Right ventricle myocardium superior (tissue), 1 donor: ENCODE measurements around the gene LRRC43. TPM values are rescaled to one million over a fixed set of nuclear protein-coding genes. Genes with fewer than 3 reads are reported as not detected.
"Not testable (repeated sequence)": the region's sequence is repeated elsewhere in the genome, so short reads cannot be mapped to it uniquely, and the experiment has no call there.

Source experiments
- ATAC-seq: fragments of 200-7000 bp; cut with Tn5 transposase; one replicate; pipeline ENCODE4 v1.9.1; 2020; ENCODE audit warnings: mild to moderate bottlenecking; ENCODE audit not compliant: poor library complexity
- DNase-seq: peaks from one replicate; pipeline ENCODE4 v3.0.0-alpha.2; 2020
- intact Hi-C: fragments of 100-400 bp; cut with DNase I; formaldehyde crosslinking; loops from one replicate; pipeline ENCODE4 v1.11.2; 2022
- total RNA-seq: library from RNA; stranded (reverse); fragmentation: NEBNext Ultra II Directional; extraction: Animal tissue kit (Norgen Biotek cat#: 25700); gene quantifications from one replicate; pipeline ENCODE4 v1.2.1, GENCODE V29; 2021
- donor health status: DM: no; HTN: yes; CAD: no; lungs with severe emphysema.

The LRRC43 gene
- total RNA-seq, 1 donor from 2014 or later, result 0.81 TPM

DNA sequence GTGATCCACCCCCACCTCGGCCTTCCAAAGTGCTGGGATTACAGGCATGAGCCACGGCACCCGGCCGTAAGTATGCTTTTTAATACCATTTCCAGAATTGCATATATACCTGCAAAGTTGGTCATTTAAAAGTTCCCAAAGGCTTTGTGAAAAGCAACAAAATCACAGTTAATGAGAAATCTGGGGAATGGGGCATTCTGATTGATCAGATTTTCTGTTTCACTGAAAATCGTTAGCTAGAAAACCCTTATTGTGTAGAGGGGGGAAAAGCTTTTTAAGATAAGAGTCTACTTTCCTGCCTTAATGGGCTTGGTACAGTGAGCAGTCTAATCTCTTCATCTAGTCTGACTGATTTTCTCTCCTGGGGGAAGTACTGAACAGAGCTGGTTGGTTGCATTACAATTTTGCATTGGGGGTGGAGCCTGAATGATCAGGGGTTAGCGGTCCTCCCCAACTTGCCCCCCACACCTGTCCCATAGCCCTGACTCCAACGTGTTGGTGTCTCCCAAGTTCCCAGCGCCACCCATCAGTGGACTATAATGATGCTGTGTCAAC lies 32.7 kb upstream of the LRRC43 start:
- no peak for DNase-seq
- intact Hi-C loops, result no loop called here
- ATAC-seq, result no peak

DNA sequence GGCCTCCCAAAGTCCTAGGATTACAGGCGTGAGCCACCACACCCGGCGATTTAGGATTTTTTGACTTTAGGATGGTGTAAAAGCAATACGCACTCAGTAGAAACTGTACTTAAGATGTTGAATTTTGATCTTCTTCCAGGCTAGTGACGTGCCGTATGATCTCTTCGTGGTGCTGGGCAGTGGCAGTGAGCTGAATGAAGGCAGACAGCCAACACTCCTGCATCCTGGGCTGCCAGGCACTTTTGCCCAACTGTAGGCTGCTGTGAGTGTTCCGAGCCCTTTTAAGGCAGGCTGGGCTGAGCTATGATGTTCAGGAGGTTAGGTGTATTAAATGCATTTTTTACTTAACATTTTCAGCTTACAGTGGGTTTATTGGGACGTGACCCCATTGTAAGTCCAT lies 30.2 kb upstream of the LRRC43 start:
- peak; percentile 41 for ATAC-seq
- intact Hi-C loops, result no loop called here

DNA sequence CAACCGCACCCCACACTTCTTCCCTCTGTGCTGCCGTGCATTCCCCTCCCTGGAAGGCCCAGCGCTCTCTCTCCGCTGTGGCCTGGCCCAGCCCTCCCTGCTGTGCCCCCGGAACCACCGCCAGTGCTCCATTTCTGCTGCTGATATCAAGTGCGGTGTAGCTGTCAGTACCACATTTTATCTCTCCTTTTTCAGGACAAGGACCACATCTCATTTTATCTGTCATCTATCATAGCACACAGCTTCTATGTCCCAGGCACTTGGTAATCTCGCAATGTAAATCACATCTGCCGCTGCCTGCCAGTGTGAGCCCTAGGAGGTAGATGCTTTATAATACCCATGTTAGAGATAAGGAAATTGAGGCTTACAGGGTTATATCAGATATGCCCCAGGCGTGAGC lies 27.2 kb upstream of the LRRC43 start:
- DNase-seq, result no peak
- no peak for ATAC-seq
- intact Hi-C loops, result no loop called here

More for the DNA sequence above, 30.2 kb upstream of the LRRC43 start:
- no peak for DNase-seq

DNA sequence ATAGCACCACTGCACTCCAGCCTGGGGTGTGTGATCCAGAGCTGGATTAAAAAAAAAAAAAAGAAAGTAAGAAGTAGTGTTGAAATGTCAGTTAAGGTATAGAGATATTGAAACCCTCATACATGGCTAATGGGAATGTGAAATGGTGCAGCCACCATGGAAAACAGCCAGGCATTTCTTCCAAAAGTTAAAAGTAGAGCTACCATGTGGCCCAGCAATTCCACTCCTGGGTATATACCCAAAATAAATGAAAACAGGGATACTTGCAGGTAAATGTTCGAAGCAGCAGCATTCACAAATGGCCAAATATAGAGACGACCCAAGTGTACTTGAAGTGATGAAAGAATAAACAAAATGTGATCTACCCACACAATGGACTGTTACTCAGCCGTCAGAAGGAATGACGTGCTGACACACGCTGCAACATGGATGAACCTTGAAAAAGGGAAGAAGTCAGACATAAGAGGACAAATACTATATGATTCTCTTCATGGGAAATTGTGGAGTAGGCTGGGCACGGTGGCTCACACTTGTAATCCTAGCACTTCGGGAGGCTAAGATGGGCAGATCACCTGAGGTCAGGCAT lies 24.1 kb upstream of the LRRC43 start:
- ATAC-seq, result no peak
- intact Hi-C loops, result no loop called here
- no peak for DNase-seq

DNA sequence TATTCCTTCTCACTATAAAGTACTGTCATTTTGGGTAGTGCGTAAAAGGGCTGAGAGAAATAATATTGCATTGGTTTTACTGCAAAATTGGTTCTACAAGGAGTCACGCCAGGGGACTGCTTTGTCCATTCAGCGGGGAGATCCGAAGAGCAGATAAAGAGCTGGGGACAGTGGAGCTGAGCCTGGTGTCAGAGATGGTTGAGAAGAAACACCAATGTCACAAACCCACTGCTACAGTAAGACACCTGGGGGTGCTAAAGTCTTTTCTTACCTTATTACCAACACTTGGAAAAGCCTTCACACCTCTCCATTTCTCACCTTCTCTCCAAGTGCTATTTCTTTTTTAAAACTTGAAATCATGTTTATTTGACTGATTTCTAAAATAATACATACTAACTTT lies 23.0 kb upstream of the LRRC43 start:
- ATAC-seq (no peak), DNase-seq (no peak)
- intact Hi-C loops, result no loop called here

DNA sequence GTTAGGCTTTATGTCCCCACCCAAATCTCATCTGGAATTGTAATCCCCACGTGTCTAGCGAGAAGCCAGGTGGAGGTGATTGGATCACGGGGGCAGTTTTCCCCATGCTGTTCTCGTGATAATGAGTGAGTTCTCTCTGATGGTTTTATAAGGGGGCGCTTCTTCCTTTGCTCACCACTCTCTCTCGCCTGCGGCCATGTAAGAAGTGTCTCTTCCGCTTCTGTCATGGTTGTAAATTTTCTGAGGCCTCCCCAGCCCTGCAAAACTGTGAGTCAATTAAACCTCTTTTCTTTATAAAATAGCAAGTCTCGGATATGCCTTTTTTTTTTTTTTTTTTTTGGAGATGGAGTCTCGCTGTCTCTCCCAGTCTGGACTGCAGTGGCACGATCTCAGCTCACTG lies 22.2 kb upstream of the LRRC43 start:
- DNase-seq (no peak), ATAC-seq (no peak)
- intact Hi-C loops, result no loop called here

DNA sequence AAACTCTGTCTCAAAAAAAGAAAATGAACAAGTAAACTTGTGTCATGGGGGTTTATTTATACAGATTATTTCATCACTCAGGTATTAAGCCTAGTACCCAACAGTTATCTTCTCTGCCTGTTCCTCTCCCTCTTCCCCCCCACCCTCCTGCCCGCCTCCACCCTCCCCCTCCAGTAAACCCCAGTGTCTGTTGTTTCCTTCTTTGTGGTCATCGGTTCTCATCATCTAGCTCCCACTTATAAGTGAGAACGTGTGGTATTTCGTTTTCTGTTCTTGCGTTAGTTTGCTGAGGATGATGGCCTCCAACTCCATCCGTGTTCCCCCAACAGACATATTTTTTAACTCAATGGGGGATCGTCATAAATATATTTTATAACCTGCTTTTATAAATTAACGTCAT lies 21.2 kb upstream of the LRRC43 start:
- ATAC-seq, result no peak
- intact Hi-C loops, result no loop called here
- DNase-seq, result no peak

DNA sequence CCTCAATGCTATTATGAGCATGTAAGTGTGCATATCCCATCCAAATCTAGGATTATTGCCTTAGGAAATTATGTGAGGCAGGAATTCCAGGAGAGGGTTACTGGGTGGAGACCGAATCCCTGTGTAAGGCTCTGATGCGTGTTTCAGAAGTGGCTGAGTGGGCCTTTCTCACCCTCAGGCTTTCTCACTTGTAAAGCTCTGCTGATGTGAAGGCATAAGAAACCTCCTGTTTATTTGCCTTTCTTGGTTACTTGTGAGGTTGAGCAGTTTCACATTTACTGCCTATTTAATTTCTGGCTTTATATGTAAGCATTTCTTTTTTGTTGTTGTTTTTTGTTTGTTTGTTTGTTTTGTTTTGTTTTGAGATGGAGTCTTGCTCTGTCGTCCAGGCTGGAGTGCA lies 19.9 kb upstream of the LRRC43 start:
- no peak for DNase-seq
- intact Hi-C loops, result no loop called here

DNA sequence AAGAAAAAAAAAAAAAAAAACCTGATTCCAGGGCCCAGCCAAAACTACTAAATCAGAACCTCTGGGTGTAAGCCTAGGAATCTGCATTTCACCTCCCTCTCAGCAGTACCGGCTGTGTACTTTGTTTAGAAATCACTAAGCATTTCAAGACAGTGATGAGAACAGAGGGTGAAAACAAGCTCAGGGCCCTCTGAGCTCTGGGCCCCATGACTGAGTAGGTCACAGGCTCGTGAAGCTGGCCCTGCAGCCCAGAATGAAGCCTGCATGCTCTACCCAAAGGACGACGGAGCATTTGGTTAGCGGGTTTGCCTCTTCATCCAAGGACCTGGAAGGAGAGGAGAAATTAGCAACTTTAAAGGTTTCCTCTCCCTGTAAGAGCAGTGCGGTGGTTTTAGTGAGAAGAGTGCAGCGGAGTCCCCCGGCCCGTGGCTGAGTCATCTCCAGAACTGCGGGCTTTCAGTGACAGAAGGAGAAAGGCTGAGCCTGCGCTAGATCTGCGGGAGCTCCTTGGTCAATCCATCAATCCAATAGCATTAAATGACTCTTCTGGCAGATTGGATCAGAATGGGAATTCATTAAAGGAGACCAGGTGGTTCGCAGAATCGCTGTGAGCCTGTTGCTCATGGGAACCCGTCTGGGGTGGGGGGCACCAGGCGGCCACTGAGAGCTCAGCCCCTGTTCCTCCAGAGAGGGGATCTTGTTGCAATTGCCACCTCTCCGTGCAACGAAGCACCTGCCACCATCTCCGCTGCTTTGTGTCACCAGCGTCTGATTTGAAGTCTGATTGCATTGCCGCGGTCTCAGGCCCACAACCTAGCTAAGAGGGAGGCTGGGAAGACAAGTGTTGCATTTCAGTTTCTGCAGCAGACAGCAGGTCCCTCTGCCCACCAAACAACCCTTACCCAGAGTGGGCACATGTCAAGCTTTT lies 16.2 kb upstream of the LRRC43 start:
- DNase-seq (no peak), ATAC-seq (no peak)
- intact Hi-C loops, result no loop called here

More for the DNA sequence above, 19.9 kb upstream of the LRRC43 start:
- no peak for ATAC-seq

DNA sequence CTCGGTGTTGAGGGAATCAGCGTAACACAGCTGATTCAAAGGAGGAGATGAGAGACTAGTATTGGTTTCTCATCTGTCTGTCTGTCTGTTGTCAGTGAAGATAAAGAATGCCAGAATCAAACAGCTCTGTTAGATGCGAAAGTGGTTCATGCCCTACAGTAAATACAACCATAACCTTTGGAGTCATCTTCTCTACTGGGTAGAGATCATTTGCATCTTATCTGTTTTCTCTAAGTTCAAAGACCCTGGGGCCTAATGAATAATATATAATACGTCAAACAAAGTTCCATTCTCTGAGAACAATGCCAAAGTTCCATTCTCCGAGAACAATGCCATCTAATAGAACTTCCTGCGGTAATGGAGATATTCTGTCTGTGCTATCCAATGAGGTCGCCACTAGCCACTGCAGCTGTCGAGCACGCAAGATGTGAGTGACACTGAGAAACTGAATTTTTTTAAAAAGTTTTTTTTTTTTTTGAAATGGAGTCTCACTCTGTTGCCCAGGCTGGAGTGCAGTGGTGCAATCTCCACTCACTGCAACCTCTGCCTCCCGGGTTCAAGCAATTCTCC lies 15.5 kb upstream of the LRRC43 start:
- no peak for ATAC-seq
- DNase-seq, result no peak
- intact Hi-C loops, result no loop called here

DNA sequence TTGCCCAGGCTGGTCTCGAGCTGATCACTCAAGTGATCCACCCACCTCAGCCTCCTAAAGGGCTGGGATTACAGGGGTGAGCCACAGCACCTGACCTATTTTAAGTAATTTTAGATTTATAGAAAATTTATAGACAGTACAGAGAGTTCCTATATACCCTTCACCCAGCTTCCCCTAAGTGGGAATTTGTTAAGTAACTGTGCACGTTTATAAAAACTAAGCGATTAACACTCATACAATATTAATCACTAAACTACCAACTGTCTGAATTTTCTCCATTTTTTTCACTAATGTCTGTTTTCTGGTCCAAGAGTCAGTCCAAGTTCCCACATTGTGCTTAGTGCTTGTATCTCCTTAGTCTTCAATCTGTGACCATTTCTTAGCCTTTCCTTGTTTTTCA lies 14.4 kb upstream of the LRRC43 start:
- intact Hi-C loops, result no loop called here
- ATAC-seq (no peak), DNase-seq (no peak)

DNA sequence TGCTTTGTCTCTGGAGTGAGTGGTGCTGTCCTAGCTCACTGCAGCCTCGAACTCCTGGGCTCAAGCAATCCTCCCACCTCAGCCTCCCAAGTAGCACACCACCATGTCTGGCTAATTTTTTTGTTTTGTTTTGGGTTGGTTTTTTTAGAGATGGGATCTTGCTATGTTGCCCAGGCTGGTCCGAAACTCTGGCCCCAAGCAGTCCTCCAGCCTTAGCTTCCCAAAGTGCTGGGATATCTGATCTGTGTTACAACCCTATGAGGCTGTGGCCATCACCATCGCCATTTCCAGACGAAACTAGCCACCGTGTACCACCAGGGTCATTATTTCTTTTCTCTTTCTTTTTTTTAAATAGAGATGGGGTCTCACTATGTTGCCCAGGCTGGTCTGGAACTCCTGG lies 11.5 kb upstream of the LRRC43 start:
- DNase-seq (no peak), ATAC-seq (no peak)
- intact Hi-C loops, result no loop called here

DNA sequence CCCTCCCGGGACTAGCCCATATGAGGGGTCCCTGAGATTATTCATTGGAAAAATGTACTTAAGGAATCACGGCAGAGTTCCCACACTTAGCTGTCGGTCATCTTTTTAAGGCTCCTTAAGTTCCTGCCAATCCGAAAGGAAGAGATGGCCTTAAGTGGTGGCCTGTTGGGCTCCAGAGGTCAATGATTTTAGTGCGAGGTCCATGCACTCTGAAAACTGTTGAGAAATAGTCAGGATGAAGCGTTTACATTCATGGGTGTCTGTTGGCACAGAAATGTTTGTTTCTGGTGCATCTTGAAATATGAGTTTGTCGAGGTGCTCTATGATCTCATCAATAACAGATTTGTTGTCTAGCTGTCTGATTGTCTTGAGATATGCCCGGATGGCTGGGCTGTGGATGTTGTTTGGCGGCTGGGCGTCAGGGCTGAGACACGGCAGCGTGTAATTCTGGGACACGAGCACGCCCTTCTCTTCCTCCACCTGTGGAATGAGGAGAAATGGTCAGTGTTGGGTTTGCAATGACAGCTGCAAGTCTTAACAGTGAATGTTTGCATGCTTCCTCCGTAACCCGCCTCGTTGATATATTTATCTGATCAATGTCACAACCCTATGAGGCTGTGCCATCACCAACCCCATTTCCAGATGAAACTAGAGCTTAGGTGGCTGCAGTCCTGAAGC lies 10.5 kb upstream of the LRRC43 start:
- ATAC-seq (no peak), DNase-seq (no peak)
- intact Hi-C loops, result no loop called here

DNA sequence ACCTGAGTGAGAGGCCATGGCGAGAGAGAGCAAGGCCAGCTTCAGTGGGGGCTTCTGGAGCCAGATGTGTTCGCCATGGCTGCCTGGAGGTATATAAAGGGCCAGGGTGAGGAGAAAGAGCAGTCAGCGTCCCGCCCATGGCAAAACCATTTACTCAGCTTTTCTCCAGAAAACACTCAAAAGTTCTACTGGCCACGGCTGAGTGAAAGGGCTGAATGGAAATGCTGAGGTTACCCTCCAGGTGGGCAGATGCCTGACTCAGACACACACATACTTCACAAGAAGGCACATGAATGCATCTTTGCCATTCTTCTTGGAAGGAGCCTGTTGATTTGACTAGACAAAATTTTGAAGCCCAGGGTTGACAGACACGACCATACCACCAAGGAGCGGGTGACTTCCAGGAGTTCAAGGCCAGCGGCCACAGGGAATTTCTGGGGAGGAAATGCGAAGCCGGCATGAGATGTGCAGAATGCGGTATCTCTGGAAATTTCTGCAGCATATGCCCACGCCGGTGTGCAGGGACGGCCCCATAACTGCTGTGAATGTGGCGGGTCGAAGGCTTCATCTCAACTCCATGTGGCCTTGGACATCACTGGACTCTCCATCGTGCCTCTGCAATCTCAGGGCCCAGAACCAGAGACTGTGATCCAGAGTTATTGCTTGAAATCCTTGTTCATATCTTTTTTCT lies 8.6 kb upstream of the LRRC43 start, which contains the start of gene IL31:
Gene IL31, minus strand, starts transcription at position 67 of the 691 bp plus-strand sequence. Its CDS starts 49 bp downstream, at position 18.
- DNase-seq, result no peak
- intact Hi-C loops, result no loop called here
- ATAC-seq, result no peak

DNA sequence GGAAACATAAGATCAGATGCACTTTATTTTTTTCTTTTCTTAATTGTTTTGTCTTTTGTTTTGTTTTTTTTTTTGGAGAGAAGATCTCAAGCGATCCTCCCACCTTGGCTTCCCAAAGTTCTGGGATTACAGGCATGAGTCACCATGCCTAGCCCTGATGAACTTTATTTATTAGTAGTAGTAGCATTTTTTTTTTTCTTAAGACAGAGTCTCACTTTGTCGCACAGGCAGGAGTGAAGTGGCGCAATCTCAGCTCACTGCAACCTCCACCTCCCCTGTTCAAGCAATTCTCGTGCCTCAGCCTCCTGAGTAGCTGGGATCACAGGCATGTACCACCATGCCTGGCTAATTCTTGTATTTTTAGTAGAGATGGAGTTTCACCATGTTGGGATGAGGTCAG lies 6.5 kb upstream of the LRRC43 start:
- ATAC-seq, intact Hi-C loops, DNase-seq: not testable (repeated sequence)

DNA sequence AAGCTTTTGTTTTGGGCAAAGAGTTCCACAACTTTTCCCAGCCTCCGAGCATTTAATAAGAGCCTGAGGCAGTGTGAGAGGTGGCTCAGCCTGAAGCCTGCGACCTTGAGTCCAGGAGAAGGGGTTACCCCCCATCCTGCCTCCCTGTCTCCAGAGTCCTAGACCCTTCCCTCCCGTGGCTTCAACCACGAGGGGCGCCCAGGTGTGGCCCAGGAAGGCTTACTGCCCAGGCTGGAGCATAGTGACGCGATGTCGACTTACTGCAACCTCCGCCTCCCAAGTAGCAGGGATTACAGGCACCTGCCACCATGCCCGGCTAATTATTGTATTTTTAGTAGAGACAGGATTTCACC lies 641 bp downstream of the LRRC43 start:
- no peak for DNase-seq
- intact Hi-C loops, result no loop called here
- ATAC-seq, result no peak

DNA sequence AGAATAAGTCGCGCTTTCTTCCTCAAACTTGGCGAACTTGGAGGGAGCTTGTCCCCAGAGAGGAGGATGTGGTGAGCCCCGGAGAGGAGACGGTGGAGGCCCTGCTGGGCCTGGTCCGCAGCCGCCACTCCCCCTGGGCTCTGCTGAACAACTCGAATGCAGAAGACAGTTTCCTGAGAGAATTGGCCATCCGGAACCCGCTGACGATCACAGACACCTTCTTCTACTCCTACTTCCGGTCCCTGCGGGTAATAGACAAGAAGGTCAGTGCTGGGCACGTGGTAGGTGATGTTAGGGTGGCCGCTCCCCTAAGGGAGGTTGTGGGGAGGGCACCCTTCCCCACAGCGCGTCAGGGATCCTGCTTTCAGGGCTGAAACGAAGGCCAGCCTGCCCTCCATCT lies 1.6 kb downstream of the LRRC43 start:
- ATAC-seq (no peak), DNase-seq (no peak)
- intact Hi-C loops, result no loop called here

DNA sequence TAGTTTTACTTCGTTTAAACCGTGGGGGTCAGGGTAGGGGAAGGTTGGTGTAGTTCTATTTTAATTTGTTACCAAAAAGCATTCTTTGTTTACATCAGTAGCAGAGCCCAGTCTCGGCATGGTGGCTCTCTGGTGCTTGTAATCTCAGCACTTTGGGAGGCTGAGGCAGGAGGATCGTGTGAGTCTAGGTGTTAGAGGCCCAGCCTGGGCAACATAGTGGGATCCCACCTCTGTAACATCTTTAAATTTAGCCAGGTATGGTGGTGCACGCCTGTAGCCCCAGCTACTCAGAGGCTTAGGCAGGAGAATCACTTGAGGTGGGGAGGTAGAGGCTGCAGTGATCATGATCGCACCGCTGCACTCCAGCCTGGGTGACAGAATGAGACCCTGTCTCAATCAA lies 2.2 kb downstream of the LRRC43 start:
- DNase-seq, result no peak
- intact Hi-C loops, result no loop called here
- ATAC-seq, result no peak
